Thyroid gland (tissue), 4 donors: ENCODE measurements around the gene HDAC9. TPM values are rescaled to one million over a fixed set of nuclear protein-coding genes. Genes with fewer than 3 reads are reported as not detected.

Source experiments
- DNase-seq, 2 donors: peaks; one replicate each; pipeline ENCODE4 v3.0.0-alpha.2; 2019
- H3K27ac ChIP-seq, 3 donors: fragments of 200-600 bp; sonication (generic); 1 replicate in 2 of 3; 2 replicates in 1 of 3; pipeline ENCODE4 v1.5.1; 2016 to 2019; ENCODE audit warnings: mild to moderate bottlenecking in 1 of 3, moderate library complexity in 1 of 3
- H3K27me3 ChIP-seq: fragments of 200-600 bp; sonication (generic); one replicate; pipeline ENCODE4 v1.5.1; 2019
- H3K36me3 ChIP-seq, 2 donors: fragments of 200-600 bp; sonication (generic); one replicate each; pipeline ENCODE4 v1.5.1; 2016 to 2019
- H3K4me1 ChIP-seq, 2 donors: fragments of 200-600 bp; sonication (generic); one replicate each; pipeline ENCODE4 v1.5.1; 2017 to 2019
- H3K4me3 ChIP-seq, 3 donors: fragments of 200-600 bp; sonication (generic); replicated peaks in 1 of 3; 1 replicate in 2 of 3; 2 replicates in 1 of 3; pipeline ENCODE4 v1.5.1; 2016; ENCODE audit warnings: mild to moderate bottlenecking in 1 of 3
- H3K9me3 ChIP-seq: fragments of 200-600 bp; sonication (generic); one replicate; pipeline ENCODE4 v1.5.1; 2017
- POLR2A ChIP-seq, 2 donors: fragments of 450-650 bp; IDR thresholded peaks; one replicate each; pipeline ENCODE4 v1.6.1; 2017; ENCODE audit warnings: antibody characterized with exemption in 2 of 2, mild to moderate bottlenecking in 2 of 2, moderate library complexity in 1 of 2
- WGBS, 2 donors: methylation state at CpG; one replicate each; pipeline ENCODE4 v1.1.5; 2017; 5-methylcytosine and 5-hydroxymethylcytosine counted together
- intact Hi-C: fragments of 100-400 bp; cut with DNase I; formaldehyde crosslinking; loops from one replicate; pipeline ENCODE4 v1.15.1; 2023
- total RNA-seq, 4 donors: library from RNA; depleted of rRNA; stranded (reverse); fragments of >200 nt; gene quantifications; one replicate each; pipeline ENCODE4 v1.2.3, GENCODE V29; 2016
- TF ChIP-seq, protein P1 (sequence below), 6 experiments: fragments of 200-600 bp in 3 of 6; fragments of 450-650 bp in 3 of 6; sonication (generic) in 3 of 6; IDR thresholded peaks; one replicate each; pipeline ENCODE4 v1.5.1; 2016 to 2019; ENCODE audit warnings: antibody characterized with exemption in 6 of 6, mild to moderate bottlenecking in 2 of 6, inconsistent platforms in 1 of 6, moderate library complexity in 1 of 6

The HDAC9 gene
- total RNA-seq, 4 donors from 2014 or later: 5.4 to 28.2 (median 7.2) TPM

DNA sequence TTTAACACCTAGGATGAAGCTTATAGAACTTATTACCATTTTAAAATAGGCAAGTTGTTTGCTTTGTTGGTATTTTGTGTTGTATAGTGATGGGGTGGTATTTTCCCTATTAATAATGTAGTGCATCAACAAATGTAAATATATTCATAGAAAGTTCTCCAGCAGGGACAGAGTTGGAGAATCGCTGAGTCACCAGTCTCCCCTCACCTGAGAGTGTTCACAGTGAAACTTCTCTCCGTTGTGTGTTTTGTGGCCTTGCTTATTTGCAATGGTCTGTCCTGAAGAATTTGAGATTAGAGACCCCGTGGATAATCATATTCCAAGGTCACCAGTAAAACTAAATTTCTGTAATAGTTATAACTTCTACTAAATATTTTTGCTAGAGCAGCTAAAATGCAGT is 51.0 kb downstream of the HDAC9 start:
- H3K27me3 ChIP-seq: no peaks in the 10 kb centered on the region
- H3K9me3 ChIP-seq: no peaks in the 10 kb centered on the region
- peaks cover 2 to 5% of the 10 kb centered on the region in 2 donors for H3K4me1 ChIP-seq
- H3K36me3 ChIP-seq: no peaks in the 10 kb centered on the region
- WGBS, 2 donors: 81 to 88% methylated on average over 3 of the region's 3 CpGs
- H3K27ac ChIP-seq: no peak overlapping the region
- no peak for DNase-seq
- no peak overlapping the region for H3K4me3 ChIP-seq
- TF ChIP-seq POLR2A (IDR thresholded peaks at IDR 0.05): no peak
- TF ChIP-seq, protein P1, sequence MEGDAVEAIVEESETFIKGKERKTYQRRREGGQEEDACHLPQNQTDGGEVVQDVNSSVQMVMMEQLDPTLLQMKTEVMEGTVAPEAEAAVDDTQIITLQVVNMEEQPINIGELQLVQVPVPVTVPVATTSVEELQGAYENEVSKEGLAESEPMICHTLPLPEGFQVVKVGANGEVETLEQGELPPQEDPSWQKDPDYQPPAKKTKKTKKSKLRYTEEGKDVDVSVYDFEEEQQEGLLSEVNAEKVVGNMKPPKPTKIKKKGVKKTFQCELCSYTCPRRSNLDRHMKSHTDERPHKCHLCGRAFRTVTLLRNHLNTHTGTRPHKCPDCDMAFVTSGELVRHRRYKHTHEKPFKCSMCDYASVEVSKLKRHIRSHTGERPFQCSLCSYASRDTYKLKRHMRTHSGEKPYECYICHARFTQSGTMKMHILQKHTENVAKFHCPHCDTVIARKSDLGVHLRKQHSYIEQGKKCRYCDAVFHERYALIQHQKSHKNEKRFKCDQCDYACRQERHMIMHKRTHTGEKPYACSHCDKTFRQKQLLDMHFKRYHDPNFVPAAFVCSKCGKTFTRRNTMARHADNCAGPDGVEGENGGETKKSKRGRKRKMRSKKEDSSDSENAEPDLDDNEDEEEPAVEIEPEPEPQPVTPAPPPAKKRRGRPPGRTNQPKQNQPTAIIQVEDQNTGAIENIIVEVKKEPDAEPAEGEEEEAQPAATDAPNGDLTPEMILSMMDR (IDR thresholded peaks at IDR 0.05): no peak
- intact Hi-C loops: no loop called here

DNA sequence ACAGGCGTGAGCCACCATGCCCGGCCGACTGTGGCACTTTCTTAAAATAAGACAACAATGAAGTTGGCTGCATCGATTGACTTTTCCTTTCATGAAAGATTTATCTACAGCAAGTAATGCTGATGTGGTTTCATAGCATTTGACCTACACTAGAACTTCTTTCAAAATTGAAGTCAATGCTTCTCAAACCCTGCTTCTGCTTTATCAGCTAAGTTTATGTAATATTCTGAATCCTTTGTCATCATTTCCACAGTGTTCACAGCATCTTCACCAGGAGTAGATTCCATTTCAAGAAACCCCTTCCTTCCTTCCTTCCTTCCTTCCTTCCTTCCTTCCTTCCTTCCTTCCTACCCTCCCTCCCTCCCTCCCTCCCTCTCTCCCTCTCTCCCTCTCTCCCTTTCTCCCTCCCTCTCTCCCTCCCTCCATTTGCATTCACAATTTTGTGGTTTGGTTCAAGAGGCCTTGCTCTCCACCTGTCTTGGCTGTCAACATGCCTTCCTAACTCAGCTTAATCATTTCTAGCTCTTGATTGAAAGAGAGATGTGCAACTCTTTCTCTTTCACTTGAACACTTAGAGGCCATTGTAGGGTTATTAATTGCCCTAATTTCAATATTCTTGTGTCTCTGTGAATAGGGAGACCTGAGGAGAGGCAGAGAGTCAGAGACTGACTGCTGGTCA is 52.1 kb downstream of the HDAC9 start:
- H3K27me3 ChIP-seq: no peaks in the 10 kb centered on the region
- WGBS, 2 donors: 93 to 94% methylated on average over 4 of the region's 4 CpGs
- no peaks in the 10 kb centered on the region for H3K36me3 ChIP-seq
- no peak overlapping the region for H3K4me3 ChIP-seq
- intact Hi-C loops: no loop called here
- H3K9me3 ChIP-seq: no peaks in the 10 kb centered on the region
- DNase-seq: no peak
- no peak overlapping the region for H3K27ac ChIP-seq
- TF ChIP-seq, protein P1 (IDR thresholded peaks at IDR 0.05): no peak
- TF ChIP-seq POLR2A (IDR thresholded peaks at IDR 0.05): no peak
- peaks cover 7 to 10% of the 10 kb centered on the region in 2 donors for H3K4me1 ChIP-seq

DNA sequence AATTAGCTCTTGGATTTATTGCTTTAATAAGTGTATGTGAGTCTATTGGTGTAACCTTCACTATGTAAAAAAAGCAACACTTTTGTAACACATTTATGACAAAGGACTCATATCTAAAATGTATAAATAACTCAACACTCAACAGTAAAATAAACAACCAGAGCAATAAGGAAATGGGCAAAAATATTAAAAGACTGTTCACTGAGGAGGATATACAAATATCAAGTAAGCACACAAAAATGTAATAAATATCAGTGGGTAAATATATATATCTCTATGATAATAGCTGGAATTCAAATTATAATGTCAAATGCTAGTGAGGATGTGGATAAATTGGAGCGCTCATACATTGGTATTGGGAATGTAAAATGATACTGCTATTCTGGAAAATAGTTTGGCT is 53.0 kb downstream of the HDAC9 start:
- Histone ChIP-seq H3K4me3 (no peak overlapping the region), H3K27ac (no peak overlapping the region), H3K4me1 (peaks cover 14 to 17% of the 10 kb centered on the region in 2 donors), H3K36me3 (no peaks in the 10 kb centered on the region), H3K27me3 (no peaks in the 10 kb centered on the region), H3K9me3 (no peaks in the 10 kb centered on the region)
- no peak for DNase-seq
- WGBS, 2 donors: 98 to 100% methylated on average over 1 of the region's 1 CpG
- TF ChIP-seq POLR2A (IDR thresholded peaks at IDR 0.05): no peak
- TF ChIP-seq, protein P1 (IDR thresholded peaks at IDR 0.05): no peak
- intact Hi-C loops: no loop called here

DNA sequence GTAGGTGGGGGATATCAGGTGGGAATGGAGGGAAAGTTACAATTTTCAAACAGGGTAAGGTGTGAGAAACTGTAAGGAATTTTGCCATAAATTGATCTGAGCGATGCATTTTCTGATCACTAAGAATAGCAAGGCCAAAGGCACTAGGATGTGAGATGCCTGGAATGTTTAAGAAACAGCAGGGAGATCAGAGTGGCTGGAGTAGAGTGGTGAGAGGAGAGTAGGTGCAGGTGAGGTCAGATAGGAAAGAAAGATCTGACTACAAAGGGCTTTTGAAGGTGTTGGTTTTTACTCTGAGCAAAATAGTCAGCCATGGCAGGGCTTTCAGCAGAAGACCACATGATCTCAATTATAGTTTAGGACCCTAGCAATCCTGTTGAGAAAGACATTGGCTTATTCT is 55.0 kb downstream of the HDAC9 start:
- WGBS, 2 donors: 95 to 98% methylated on average over 1 of the region's 1 CpG
- H3K27ac ChIP-seq: no peak overlapping the region

More for the DNA sequence above, 55.0 kb downstream of the HDAC9 start:
- Histone ChIP-seq H3K4me3 (no peak overlapping the region), H3K27me3 (no peaks in the 10 kb centered on the region), H3K36me3 (no peaks in the 10 kb centered on the region), H3K4me1 (peaks cover 19 to 27% of the 10 kb centered on the region in 2 donors), H3K9me3 (no peaks in the 10 kb centered on the region)
- intact Hi-C loops: no loop called here
- no peak for DNase-seq
- TF ChIP-seq POLR2A (IDR thresholded peaks at IDR 0.05): no peak
- TF ChIP-seq, protein P1 (IDR thresholded peaks at IDR 0.05): no peak
